Esophagus muscularis mucosa (tissue), 4 donors: ENCODE results near the gene EGR1. TPM values are rescaled to one million over a fixed set of nuclear protein-coding genes. Genes with fewer than 3 reads are reported as not detected.

Experiments used
- DNase-seq: peaks from one replicate; pipeline ENCODE4 v3.0.0-alpha.2; 2017; ENCODE audit errors: extremely low spot score
- H3K27ac ChIP-seq, 4 donors: fragments of 200-600 bp; sonication (generic); replicated peaks in 1 of 4; 1 replicate in 3 of 4; 2 replicates in 1 of 4; pipeline ENCODE4 v1.5.1; 2016 to 2019; ENCODE audit warnings: mild to moderate bottlenecking in 1 of 4
- H3K27me3 ChIP-seq, 4 donors: fragments of 200-600 bp; sonication (generic); one replicate each; pipeline versions ENCODE4 v1.5.1 to v1.6.0; 2016 to 2019
- H3K36me3 ChIP-seq, 4 donors: fragments of 200-600 bp; sonication (generic); one replicate each; pipeline ENCODE4 v1.5.1; 2016 to 2019
- H3K4me1 ChIP-seq, 4 donors: fragments of 200-600 bp; sonication (generic); one replicate each; pipeline ENCODE4 v1.5.1; 2016 to 2019
- H3K4me3 ChIP-seq, 4 donors: fragments of 200-600 bp; sonication (generic); 1 replicate in 2 of 4; 2 replicates in 2 of 4; pipeline ENCODE4 v1.5.1; 2016 to 2019; ENCODE audit warnings: mild to moderate bottlenecking in 4 of 4, moderate library complexity in 1 of 4
- H3K9me3 ChIP-seq, 4 donors: fragments of 200-600 bp; sonication (generic); 1 replicate in 3 of 4; 2 replicates in 1 of 4; pipeline ENCODE4 v1.5.1; 2016 to 2019
- EP300 ChIP-seq: sonication (generic); formaldehyde crosslinking; IDR thresholded peaks from one replicate; pipeline ENCODE4 v1.6.1; 2017; ENCODE audit warnings: antibody characterized with exemption
- POLR2A ChIP-seq: fragments of 450-650 bp; IDR thresholded peaks from one replicate; pipeline ENCODE4 v1.6.1; 2017; ENCODE audit warnings: antibody characterized with exemption, moderate library complexity, mild to moderate bottlenecking, low read depth
- POLR2AphosphoS5 ChIP-seq, 2 donors: sonication (generic); formaldehyde crosslinking; IDR thresholded peaks; one replicate each; pipeline ENCODE4 v1.6.1; 2017; ENCODE audit warnings: antibody characterized with exemption in 2 of 2
- WGBS: methylation state at CpG from one replicate; pipeline ENCODE4 v1.1.5; 2018; 5-methylcytosine and 5-hydroxymethylcytosine counted together
- intact Hi-C: fragments of 100-400 bp; cut with DNase I; formaldehyde crosslinking; loops from one replicate; pipeline ENCODE4 v1.15.1; 2023
- total RNA-seq, 4 donors: library from RNA; depleted of rRNA; stranded (reverse); fragments of >200 nt; gene quantifications; one replicate each; pipeline versions ENCODE4 v1.1.0 to v1.2.1, GENCODE V29; 2016
- TF ChIP-seq, protein P1 (sequence below), 3 experiments: fragments of 200-600 bp in 2 of 3; fragments of 450-650 bp in 1 of 3; sonication (generic) in 2 of 3; IDR thresholded peaks; one replicate each; pipeline ENCODE4 v1.5.1; 2017 to 2019; ENCODE audit warnings: antibody characterized with exemption in 3 of 3, mild to moderate bottlenecking in 2 of 3, moderate library complexity in 1 of 3

The EGR1 gene
- 100 to 1,000 TPM in 1 of 4 donors, 10 to 100 TPM in 2, 1 to 10 TPM in 1; 9.6 to 138 (median 13.5) TPM for total RNA-seq

- intact Hi-C loops, result no loop called here
- peak; percentile 100 for DNase-seq
Measured at GRCh38 chr5:138465261-138466124, at the start of gene EGR1. Gene EGR1 (plus strand): TSS chr5:138465479. CDS start chr5:138465762, 283 bp downstream.

DNA sequence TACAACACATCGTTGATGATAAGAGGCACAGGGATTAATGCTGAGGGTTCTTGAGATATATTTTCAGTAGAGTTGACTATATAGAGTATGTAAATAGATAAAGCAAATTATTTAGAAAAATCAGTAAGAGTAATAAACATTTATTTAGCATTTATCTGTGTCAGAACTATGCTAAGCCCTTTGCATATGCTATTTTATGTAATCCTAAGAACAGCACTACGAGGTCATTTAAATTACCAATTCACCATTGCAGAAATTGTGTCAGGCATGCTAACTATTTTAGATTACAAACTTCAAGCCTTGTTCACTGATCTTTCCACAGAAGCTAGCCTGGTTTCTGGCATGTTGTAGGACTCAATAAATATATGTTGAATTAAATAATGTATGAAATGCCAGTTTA lies 46.8 kb upstream of the EGR1 start:
- Histone ChIP-seq H3K36me3 (peaks cover 78 to 100% (median 98%) of the 10 kb centered on the region in 4 donors), H3K4me3 (no peak overlapping the region), H3K4me1 (no peaks in the 10 kb centered on the region), H3K27me3 (no peaks in the 10 kb centered on the region), H3K27ac (no peak overlapping the region), H3K9me3 (no peaks in the 10 kb centered on the region)
- WGBS, result 80% methylated on average over 2 of the region's 2 CpGs
- TF ChIP-seq POLR2A, result no peak
- TF ChIP-seq EP300, result no peak
- DNase-seq, result no peak
- intact Hi-C loops, result no loop called here

More at GRCh38 chr5:138465261-138466124, at the start of gene EGR1:
- Histone ChIP-seq H3K4me1 (peaks cover 32 to 52% (median 38%) of the 10 kb centered on the region in 4 donors), H3K27ac (peak within 1 kb of the TSS; percentile 96 to 99 (median 98)), H3K27me3 (no peaks in the 10 kb centered on the region), H3K4me3 (peak within 1 kb of the TSS; percentile 67 to 98 (median 74)), H3K9me3 (no peaks in the 10 kb centered on the region), H3K36me3 (peaks cover 0 to 18% (median 9%) of the 10 kb centered on the region in 4 donors)
- TF ChIP-seq POLR2A (peak; percentile 80), POLR2AphosphoS5 (IDR thresholded peaks at IDR 0.05) (peak; percentile 64 to 92), EP300 (no peak)
- TF ChIP-seq, protein P1, sequence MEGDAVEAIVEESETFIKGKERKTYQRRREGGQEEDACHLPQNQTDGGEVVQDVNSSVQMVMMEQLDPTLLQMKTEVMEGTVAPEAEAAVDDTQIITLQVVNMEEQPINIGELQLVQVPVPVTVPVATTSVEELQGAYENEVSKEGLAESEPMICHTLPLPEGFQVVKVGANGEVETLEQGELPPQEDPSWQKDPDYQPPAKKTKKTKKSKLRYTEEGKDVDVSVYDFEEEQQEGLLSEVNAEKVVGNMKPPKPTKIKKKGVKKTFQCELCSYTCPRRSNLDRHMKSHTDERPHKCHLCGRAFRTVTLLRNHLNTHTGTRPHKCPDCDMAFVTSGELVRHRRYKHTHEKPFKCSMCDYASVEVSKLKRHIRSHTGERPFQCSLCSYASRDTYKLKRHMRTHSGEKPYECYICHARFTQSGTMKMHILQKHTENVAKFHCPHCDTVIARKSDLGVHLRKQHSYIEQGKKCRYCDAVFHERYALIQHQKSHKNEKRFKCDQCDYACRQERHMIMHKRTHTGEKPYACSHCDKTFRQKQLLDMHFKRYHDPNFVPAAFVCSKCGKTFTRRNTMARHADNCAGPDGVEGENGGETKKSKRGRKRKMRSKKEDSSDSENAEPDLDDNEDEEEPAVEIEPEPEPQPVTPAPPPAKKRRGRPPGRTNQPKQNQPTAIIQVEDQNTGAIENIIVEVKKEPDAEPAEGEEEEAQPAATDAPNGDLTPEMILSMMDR (IDR thresholded peaks at IDR 0.05), result peak in 1 of 3 experiments; percentile 39
- 2% methylated on average over 34 of the region's 85 CpGs for WGBS

- Histone ChIP-seq H3K9me3 (no peaks in the 10 kb centered on the region), H3K27me3 (no peaks in the 10 kb centered on the region), H3K4me1 (peaks cover 0 to 7% (median 0%) of the 10 kb centered on the region in 4 donors), H3K27ac (no peak overlapping the region), H3K36me3 (peaks cover 77 to 100% (median 95%) of the 10 kb centered on the region in 4 donors), H3K4me3 (no peak overlapping the region)
- no peak for DNase-seq
- TF ChIP-seq POLR2AphosphoS5 (IDR thresholded peaks at IDR 0.05), result no peak
- no peak for TF ChIP-seq EP300
- no peak for TF ChIP-seq POLR2A
- intact Hi-C loops, result no loop called here
- 100% methylated on average over 1 of the region's 1 CpG for WGBS
Measured at GRCh38 chr5:138425079-138425478, 40.2 kb upstream of the EGR1 start.

DNA sequence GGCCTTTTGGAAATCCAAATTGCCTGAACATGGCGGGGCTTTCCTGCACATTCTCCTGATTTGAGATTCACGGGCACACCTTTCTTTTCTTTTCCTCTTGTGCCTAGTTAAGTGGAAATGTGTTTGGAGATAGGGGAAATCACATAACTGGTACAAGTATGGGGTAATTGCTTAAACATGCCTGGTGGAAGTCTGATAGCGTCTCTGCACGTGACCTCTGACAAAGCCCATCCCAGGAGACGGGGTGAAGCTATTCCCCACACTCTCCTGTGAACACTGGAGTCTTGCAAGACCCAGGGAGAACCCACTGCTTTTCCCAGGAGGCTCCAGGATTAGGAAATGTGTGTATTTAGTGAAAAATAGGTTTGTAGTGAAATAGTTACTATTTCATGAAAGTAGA lies 29.3 kb upstream of the EGR1 start:
- Histone ChIP-seq H3K27me3 (no peaks in the 10 kb centered on the region), H3K27ac (no peak overlapping the region), H3K36me3 (peaks cover 47 to 65% (median 58%) of the 10 kb centered on the region in 4 donors), H3K9me3 (no peaks in the 10 kb centered on the region), H3K4me3 (no peak overlapping the region), H3K4me1 (peaks cover 26 to 31% (median 28%) of the 10 kb centered on the region in 4 donors)
- intact Hi-C loops, result no loop called here
- no peak for TF ChIP-seq POLR2A
- TF ChIP-seq, protein P1 (IDR thresholded peaks at IDR 0.05), result no peak
- no peak for TF ChIP-seq POLR2AphosphoS5 (IDR thresholded peaks at IDR 0.05)
- no peak for TF ChIP-seq EP300
- WGBS, result 81% methylated on average over 5 of the region's 5 CpGs
- DNase-seq, result no peak

- Histone ChIP-seq H3K9me3 (no peaks in the 10 kb centered on the region), H3K4me1 (peaks cover 26 to 31% (median 28%) of the 10 kb centered on the region in 4 donors), H3K27ac (peak overlapping the region; percentile 75 to 80 (median 76)), H3K36me3 (peaks cover 25 to 43% (median 36%) of the 10 kb centered on the region in 4 donors), H3K27me3 (no peaks in the 10 kb centered on the region), H3K4me3 (peak overlapping the region; percentile 61 to 76 (median 64))
- no peak for DNase-seq
- intact Hi-C loops, result no loop called here
- TF ChIP-seq POLR2AphosphoS5 (IDR thresholded peaks at IDR 0.05), result no peak
- TF ChIP-seq, protein P1 (IDR thresholded peaks at IDR 0.05), result no peak
- no peak for TF ChIP-seq POLR2A
- TF ChIP-seq EP300, result no peak
- WGBS, result 81% methylated on average over 11 of the region's 11 CpGs
Measured at GRCh38 chr5:138438003-138438723, 27.1 kb upstream of the EGR1 start.
